ELF-1 (cell line): ENCODE results near the gene ARHGAP20.
A peak's percentile ranks its signal among the peaks of the same experiment; 100 is the strongest.
"Not testable (repeated sequence)": the region's sequence is repeated elsewhere in the genome, so short reads cannot be mapped to it uniquely, and the experiment has no call there.

Experiments
- DNase-seq: peaks from one replicate; pipeline ENCODE4 v3.0.0-alpha.2; 2016; ENCODE audit warnings: low read depth, low spot score

The ARHGAP20 gene

GRCh38 chr11:110715541-110715940, 3.3 kb upstream of the ARHGAP20 start:
- DNase-seq: no peak

DNA sequence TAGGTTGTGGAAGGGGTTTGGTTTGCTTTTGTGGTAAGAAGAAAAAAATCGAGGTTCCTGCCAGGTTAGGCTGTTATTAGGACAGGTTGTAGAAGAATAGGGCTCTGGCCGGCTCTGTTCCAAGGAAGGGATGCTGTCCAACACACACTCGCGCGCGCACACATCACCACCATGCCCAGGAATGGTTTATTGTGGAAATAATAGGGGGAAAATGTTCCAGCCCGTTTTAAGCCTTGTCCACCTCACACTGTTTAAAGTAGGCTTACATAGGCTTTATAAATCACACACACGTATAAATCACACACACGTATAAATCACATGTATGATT, 1.2 kb upstream of the ARHGAP20 start:
- no peak for DNase-seq

- peak; percentile 57 for DNase-seq
Measured at GRCh38 chr11:110712659-110713448, 617 bp upstream of the ARHGAP20 start.

DNA sequence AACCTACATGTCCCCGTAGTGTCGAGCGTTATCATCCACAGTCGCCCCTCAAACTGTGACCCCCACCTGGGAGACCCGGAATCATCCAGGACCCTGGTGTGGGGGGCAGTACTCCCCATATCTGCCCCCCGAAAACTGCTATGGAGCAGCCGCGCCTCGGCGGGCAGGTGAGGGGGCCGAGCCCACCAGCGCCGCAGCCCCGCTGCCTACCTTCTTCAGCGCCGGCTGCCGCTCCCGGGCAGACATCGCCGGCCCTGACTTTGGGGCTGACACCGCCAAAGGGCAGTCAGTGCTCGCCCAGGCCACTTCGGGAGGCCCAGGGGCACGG, 825 bp downstream of the ARHGAP20 start:
- no peak for DNase-seq

- DNase-seq: peak; percentile 18
Measured at GRCh38 chr11:110710628-110711381, 1.4 kb downstream of the ARHGAP20 start.

GRCh38 chr11:110704210-110704864, 7.9 kb downstream of the ARHGAP20 start:
- DNase-seq: no peak

DNA sequence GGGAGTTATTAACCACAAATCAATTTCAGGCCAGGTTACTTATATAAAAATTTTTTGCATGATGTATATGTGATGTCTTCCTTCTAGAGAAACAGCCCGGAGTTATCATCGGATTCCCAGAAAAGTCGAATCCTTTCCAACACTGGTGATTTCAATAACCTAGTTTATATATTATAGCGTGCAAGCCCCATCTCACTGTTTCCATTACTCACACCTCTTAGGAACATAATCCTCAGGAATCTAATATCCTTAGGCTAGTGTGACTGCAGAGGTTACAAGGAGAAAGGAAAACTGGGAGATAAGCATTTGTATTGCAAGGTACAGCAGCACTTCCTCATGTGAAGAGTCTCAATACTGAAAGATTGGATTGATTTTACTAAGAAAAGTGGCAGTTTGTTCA, 20.3 kb downstream of the ARHGAP20 start:
- no peak for DNase-seq

- DNase-seq: no peak
Measured at GRCh38 chr11:110689306-110689705, 22.9 kb downstream of the ARHGAP20 start.

DNA sequence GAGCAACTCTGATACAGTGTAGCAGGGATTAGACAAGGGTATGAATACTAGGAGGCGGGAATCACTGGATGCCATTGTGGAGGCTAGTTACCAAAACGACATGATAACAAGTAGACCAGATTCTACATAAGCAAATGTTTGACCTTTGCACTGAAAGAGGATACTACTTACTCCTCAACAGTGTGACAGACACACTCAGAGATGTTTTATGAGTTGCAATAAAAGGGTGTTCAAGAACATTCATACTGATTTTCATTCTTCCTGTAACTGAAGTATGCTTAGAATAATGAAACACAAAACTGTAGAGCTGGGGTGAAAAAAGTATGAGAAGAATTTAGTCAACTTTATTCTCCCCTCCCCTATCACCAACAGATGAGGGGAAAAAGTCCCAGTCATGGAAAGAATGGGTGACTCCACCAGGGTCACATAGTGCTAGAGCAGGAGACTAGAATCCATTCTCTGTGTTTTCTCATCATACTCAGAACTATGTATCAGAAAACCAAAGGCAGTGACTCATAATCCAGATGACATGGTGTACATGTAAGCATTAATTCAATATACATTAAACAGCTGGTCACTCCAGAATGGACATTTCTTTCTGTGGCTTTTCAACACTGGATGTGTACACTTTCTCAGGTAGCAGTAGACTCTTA, 32.8 kb downstream of the ARHGAP20 start:
- no peak for DNase-seq

GRCh38 chr11:110675548-110675947, 36.7 kb downstream of the ARHGAP20 start:
- no peak for DNase-seq

GRCh38 chr11:110665689-110666465, 46.4 kb downstream of the ARHGAP20 start:
- no peak for DNase-seq

DNA sequence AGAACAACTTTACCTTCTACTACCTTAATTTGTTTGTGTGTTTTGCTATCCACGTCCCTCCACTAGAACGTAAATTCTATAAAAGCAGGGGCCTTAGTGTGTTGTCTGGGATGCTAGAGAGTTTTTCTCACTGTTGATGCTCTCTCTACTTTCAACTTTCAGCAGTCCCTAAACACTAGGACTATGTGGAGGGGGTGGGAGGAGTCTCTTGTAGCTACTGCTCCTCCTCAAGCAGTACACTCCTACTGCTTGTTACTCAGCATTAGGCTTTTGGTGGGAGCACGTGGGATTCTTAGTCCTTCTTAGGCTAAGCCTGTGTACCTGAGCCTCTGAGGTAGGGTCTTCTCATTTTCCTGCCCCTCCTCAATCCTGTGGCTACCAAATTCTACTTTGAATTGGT, 56.3 kb downstream of the ARHGAP20 start:
- DNase-seq: no peak

- no peak for DNase-seq
Measured at GRCh38 chr11:110654456-110654855, 57.8 kb downstream of the ARHGAP20 start.

GRCh38 chr11:110645253-110645652, 67.0 kb downstream of the ARHGAP20 start:
- DNase-seq: no peak

DNA sequence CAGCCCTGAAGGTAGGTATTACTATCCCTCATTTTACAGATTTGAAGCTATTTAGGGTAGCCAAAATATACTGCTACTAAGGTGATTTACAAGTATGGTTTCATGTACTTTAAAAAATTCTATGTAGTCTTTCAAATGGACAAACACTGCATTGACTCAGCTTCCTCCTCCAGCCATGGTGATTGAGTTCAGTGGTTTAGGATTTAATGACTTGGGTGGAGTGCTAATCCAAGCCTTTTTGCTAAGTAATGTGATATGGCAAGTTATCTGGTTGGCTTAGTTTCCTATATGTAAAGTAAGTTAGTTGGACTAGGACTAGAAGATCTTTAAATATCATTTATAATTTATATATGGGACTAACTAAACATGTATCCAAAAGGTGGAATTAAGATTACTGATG, 77.9 kb downstream of the ARHGAP20 start:
- DNase-seq: no peak

DNA sequence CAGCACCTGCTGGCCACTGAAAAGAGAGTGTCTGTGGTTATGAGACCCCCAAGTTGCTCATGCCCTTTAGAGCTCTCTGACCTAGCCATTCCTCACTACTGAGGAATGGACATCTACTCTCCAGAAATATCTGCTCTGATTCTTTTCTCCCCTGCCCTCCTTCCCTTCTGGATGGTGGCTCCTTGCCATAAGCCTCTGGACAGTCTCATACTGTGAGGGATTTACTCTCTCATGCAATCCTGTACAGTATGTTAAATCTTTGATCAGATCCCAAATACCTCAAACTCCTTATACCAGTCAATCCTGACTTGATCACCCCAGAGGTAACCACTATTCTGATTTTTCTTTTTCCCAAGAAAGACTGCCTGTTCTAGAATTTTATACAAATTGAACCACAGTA, 80.7 kb downstream of the ARHGAP20 start:
- DNase-seq: no peak

DNA sequence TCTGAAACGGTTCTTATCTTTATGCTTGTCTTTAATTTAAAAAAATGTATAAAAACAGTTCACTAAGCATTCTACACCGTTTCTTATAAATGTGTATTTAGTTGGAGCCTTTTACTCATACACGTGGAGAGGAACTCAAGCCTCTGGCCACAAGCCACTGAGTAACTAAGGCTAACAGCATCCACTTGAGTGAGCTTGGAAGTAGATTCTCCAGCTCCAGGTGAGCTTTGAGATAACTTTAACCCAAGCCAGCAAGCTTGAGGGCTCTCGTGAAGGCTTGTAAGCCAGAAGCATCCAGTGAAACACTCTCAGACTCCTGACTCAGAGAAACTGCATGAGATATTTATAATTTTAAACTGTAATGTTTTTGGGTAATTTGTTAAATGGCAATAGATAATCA, 82.6 kb downstream of the ARHGAP20 start:
- no peak for DNase-seq

GRCh38 chr11:110621826-110622225, 90.4 kb downstream of the ARHGAP20 start:
- DNase-seq: no peak

GRCh38 chr11:110619366-110619765, 92.9 kb downstream of the ARHGAP20 start:
- not testable (repeated sequence) for DNase-seq

GRCh38 chr11:110614031-110614430, 98.2 kb downstream of the ARHGAP20 start:
- no peak for DNase-seq

GRCh38 chr11:110613197-110613918, 98.9 kb downstream of the ARHGAP20 start:
- DNase-seq: no peak
